HG03135 (cell line): ENCODE data around the gene RBMX.

Experiments
- ATAC-seq: cut with Tn5 transposase; IDR thresholded peaks from one replicate; pipeline ENCODE4 v1.9.1; 2021; ENCODE audit warnings: mild to moderate bottlenecking, moderate library complexity; ENCODE audit not compliant: unreplicated experiment

RBMX gene

GRCh38 chrX:136849395-136849794, 31.1 kb downstream of the RBMX start:
- no peak for ATAC-seq

GRCh38 chrX:136847874-136848273, 32.7 kb downstream of the RBMX start:
- ATAC-seq, result no peak

GRCh38 chrX:136839196-136839595, 41.3 kb downstream of the RBMX start:
- ATAC-seq, result no peak

GRCh38 chrX:136835761-136836160, 44.8 kb downstream of the RBMX start:
- ATAC-seq, result no peak

- ATAC-seq, result no peak
Observed at GRCh38 chrX:136829413-136829812, 51.1 kb downstream of the RBMX start.

- no peak for ATAC-seq
Observed at GRCh38 chrX:136828830-136829229, 51.7 kb downstream of the RBMX start.

GRCh38 chrX:136827026-136827425, 53.5 kb downstream of the RBMX start:
- ATAC-seq, result no peak

- ATAC-seq, result no peak
Observed at GRCh38 chrX:136825771-136826170, 54.8 kb downstream of the RBMX start.
